HG02763 (cell line): ENCODE measurements around the gene RAD51B.
"Not testable (repeated sequence)": the region's sequence is repeated elsewhere in the genome, so short reads cannot be mapped to it uniquely, and the experiment has no call there.

Experiments
- ATAC-seq: cut with Tn5 transposase; IDR thresholded peaks from one replicate; pipeline ENCODE4 v1.9.1; 2021; ENCODE audit warnings: mild to moderate bottlenecking, moderate library complexity; ENCODE audit not compliant: unreplicated experiment

The RAD51B gene

GRCh38 chr14:68016255-68016914, 196.8 kb downstream of the RAD51B start:
- ATAC-seq = no peak

GRCh38 chr14:68018598-68018997, 199.0 kb downstream of the RAD51B start:
- ATAC-seq = no peak

- ATAC-seq = no peak
Observed at GRCh38 chr14:68020493-68020892, 200.9 kb downstream of the RAD51B start.

GRCh38 chr14:68020999-68021663, 201.6 kb downstream of the RAD51B start:
- no peak for ATAC-seq

- no peak for ATAC-seq
Observed at GRCh38 chr14:68027276-68027675, 207.7 kb downstream of the RAD51B start.

- ATAC-seq = no peak
Observed at GRCh38 chr14:68028075-68028474, 208.5 kb downstream of the RAD51B start.

GRCh38 chr14:68031011-68031410, 211.4 kb downstream of the RAD51B start:
- ATAC-seq = not testable (repeated sequence)

GRCh38 chr14:68032154-68032553, 212.6 kb downstream of the RAD51B start:
- no peak for ATAC-seq

GRCh38 chr14:68033336-68033932, 213.9 kb downstream of the RAD51B start:
- no peak for ATAC-seq

- ATAC-seq = no peak
Observed at GRCh38 chr14:68034896-68035295, 215.3 kb downstream of the RAD51B start.

- no peak for ATAC-seq
Observed at GRCh38 chr14:68036202-68036601, 216.6 kb downstream of the RAD51B start.

- no peak for ATAC-seq
Observed at GRCh38 chr14:68039593-68039992, 220.0 kb downstream of the RAD51B start.

- no peak for ATAC-seq
Observed at GRCh38 chr14:68040633-68041369, 221.2 kb downstream of the RAD51B start.

- ATAC-seq = no peak
Observed at GRCh38 chr14:68041876-68042354, 222.3 kb downstream of the RAD51B start.

- ATAC-seq = no peak
Observed at GRCh38 chr14:68042586-68043210, 223.1 kb downstream of the RAD51B start.

- no peak for ATAC-seq
Observed at GRCh38 chr14:68043752-68044151, 224.2 kb downstream of the RAD51B start.

- no peak for ATAC-seq
Observed at GRCh38 chr14:68047906-68048305, 228.3 kb downstream of the RAD51B start.

- not testable (repeated sequence) for ATAC-seq
Observed at GRCh38 chr14:68048815-68049214, 229.2 kb downstream of the RAD51B start.

GRCh38 chr14:68050177-68050576, 230.6 kb downstream of the RAD51B start:
- no peak for ATAC-seq

GRCh38 chr14:68051146-68051545, 231.6 kb downstream of the RAD51B start:
- no peak for ATAC-seq

GRCh38 chr14:68060198-68060597, 240.6 kb downstream of the RAD51B start:
- no peak for ATAC-seq
